HEK293T (cell line): Measurements from ENCODE around the gene SPATA12.

Experiments
- BHLHE40 ChIP-seq: fragments of 450-650 bp; IDR thresholded peaks from 2 replicates; pipeline ENCODE4 v1.6.1; 2016; ENCODE audit warnings: mild to moderate bottlenecking, moderate library complexity, borderline replicate concordance
- FOXA1 ChIP-seq: fragments of 450-650 bp; IDR thresholded peaks from 2 replicates; pipeline ENCODE4 v1.6.1; 2016; ENCODE audit warnings: mild to moderate bottlenecking
- FOXK2 ChIP-seq: fragments of 450-650 bp; IDR thresholded peaks from 2 replicates; pipeline ENCODE4 v1.6.1; 2016; ENCODE audit warnings: mild to moderate bottlenecking
- FOXM1 ChIP-seq: fragments of 450-650 bp; IDR thresholded peaks from 2 replicates; pipeline ENCODE4 v1.6.1; 2017; ENCODE audit warnings: mild to moderate bottlenecking, borderline replicate concordance
- SP1 ChIP-seq: fragments of 450-650 bp; IDR thresholded peaks from 2 replicates; pipeline ENCODE4 v1.6.1; 2017
- SUZ12 ChIP-seq: fragments of 450-650 bp; IDR thresholded peaks from 2 replicates; pipeline ENCODE4 v1.6.1; 2016; ENCODE audit warnings: mild to moderate bottlenecking

- TF ChIP-seq BHLHE40 = no peak
- no peak for TF ChIP-seq FOXM1
- no peak for TF ChIP-seq FOXK2
- TF ChIP-seq FOXA1 = no peak
- TF ChIP-seq SUZ12 = no peak
- no peak for TF ChIP-seq SP1
These were observed 33.6 kb downstream of the SPATA12 start for GRCh38 chr3:57093971-57094535.
